ENCODE data around the gene PRLH.

Gene PRLH

GRCh38 chr2:237613679-237614078 lies 47.3 kb downstream of the PRLH start:
- no peaks in the 10 kb centered on the region for H3K27me3 ChIP-seq (ENCODE audit: insufficient read depth, low read length, poor library complexity, severe bottlenecking)
- peaks cover 48% of the 10 kb centered on the region for H3K4me1 ChIP-seq (ENCODE audit: insufficient read depth, low read length, poor library complexity, severe bottlenecking)
- no peak for TF ChIP-seq EZH2phosphoT487 (IDR thresholded peaks at IDR 0.05; ENCODE audit: borderline replicate concordance)
- no peak for TF ChIP-seq CTCF (conservative IDR thresholded peaks at IDR 0.05; ENCODE audit: low read length)
- no peaks in the 10 kb centered on the region for H3K9me3 ChIP-seq (ENCODE audit: insufficient read depth, low read depth, low read length)
- H2AFZ ChIP-seq (ENCODE audit: low read length) = no peak overlapping the region
- H3F3A ChIP-seq (ENCODE audit: low read depth) = no peaks in the 10 kb centered on the region; the same call in 1 of the 2 replicates
- no peaks in the 10 kb centered on the region for H3K79me2 ChIP-seq (ENCODE audit: insufficient read depth, low read length)
- H3K4me3 ChIP-seq (ENCODE audit: low read length, poor library complexity, severe bottlenecking) = no peak overlapping the region
- no peaks in the 10 kb centered on the region for H4K20me1 ChIP-seq (ENCODE audit: insufficient read depth, low read length, poor library complexity, severe bottlenecking)
- no peaks in the 10 kb centered on the region for H3K9me2 ChIP-seq (replicated peaks; ENCODE audit: low read depth, low read length)
- no peak overlapping the region for H3K9ac ChIP-seq (ENCODE audit: low read depth, low read length, poor library complexity, severe bottlenecking)
- no peaks in the 10 kb centered on the region for H3K36me3 ChIP-seq (ENCODE audit: insufficient read depth, low read length)
- no peak overlapping the region for H3K4me2 ChIP-seq (ENCODE audit: low read depth, low read length, poor library complexity, severe bottlenecking)

GRCh38 chr2:237614151-237614720 lies 47.9 kb downstream of the PRLH start:
- Histone ChIP-seq H3K36me3 (ENCODE audit: insufficient read depth, low read length) (no peaks in the 10 kb centered on the region), H3F3A (ENCODE audit: low read depth) (no peaks in the 10 kb centered on the region; the same call in 1 of the 2 replicates), H3K27me3 (ENCODE audit: insufficient read depth, low read length, poor library complexity, severe bottlenecking) (no peaks in the 10 kb centered on the region), H3K9me2 (replicated peaks; ENCODE audit: low read depth, low read length) (no peaks in the 10 kb centered on the region), H4K20me1 (ENCODE audit: insufficient read depth, low read length, poor library complexity, severe bottlenecking) (no peaks in the 10 kb centered on the region), H3K9me3 (ENCODE audit: insufficient read depth, low read depth, low read length) (no peaks in the 10 kb centered on the region), H3K4me3 (ENCODE audit: low read length, poor library complexity, severe bottlenecking) (no peak overlapping the region), H3K4me2 (ENCODE audit: low read depth, low read length, poor library complexity, severe bottlenecking) (no peak overlapping the region), H2AFZ (ENCODE audit: low read length) (no peak overlapping the region), H3K79me2 (ENCODE audit: insufficient read depth, low read length) (no peaks in the 10 kb centered on the region), H3K4me1 (ENCODE audit: insufficient read depth, low read length, poor library complexity, severe bottlenecking) (peaks cover 48% of the 10 kb centered on the region), H3K9ac (ENCODE audit: low read depth, low read length, poor library complexity, severe bottlenecking) (no peak overlapping the region)
- TF ChIP-seq CTCF (conservative IDR thresholded peaks at IDR 0.05; ENCODE audit: low read length) (peak; percentile 46; the same call in 1 of the 2 replicates), EZH2phosphoT487 (IDR thresholded peaks at IDR 0.05; ENCODE audit: borderline replicate concordance) (no peak)

- Histone ChIP-seq H3F3A (ENCODE audit: low read depth) (no peaks in the 10 kb centered on the region; the same call in 1 of the 2 replicates), H3K4me2 (ENCODE audit: low read depth, low read length, poor library complexity, severe bottlenecking) (peak overlapping the region; percentile 72), H3K4me1 (ENCODE audit: insufficient read depth, low read length, poor library complexity, severe bottlenecking) (peaks cover 48% of the 10 kb centered on the region), H3K79me2 (ENCODE audit: insufficient read depth, low read length) (no peaks in the 10 kb centered on the region), H3K9ac (ENCODE audit: low read depth, low read length, poor library complexity, severe bottlenecking) (no peak overlapping the region), H4K20me1 (ENCODE audit: insufficient read depth, low read length, poor library complexity, severe bottlenecking) (no peaks in the 10 kb centered on the region), H2AFZ (ENCODE audit: low read length) (no peak overlapping the region), H3K9me2 (replicated peaks; ENCODE audit: low read depth, low read length) (no peaks in the 10 kb centered on the region), H3K27me3 (ENCODE audit: insufficient read depth, low read length, poor library complexity, severe bottlenecking) (no peaks in the 10 kb centered on the region), H3K4me3 (ENCODE audit: low read length, poor library complexity, severe bottlenecking) (peak overlapping the region; percentile 41), H3K36me3 (ENCODE audit: insufficient read depth, low read length) (no peaks in the 10 kb centered on the region), H3K9me3 (ENCODE audit: insufficient read depth, low read depth, low read length) (no peaks in the 10 kb centered on the region)
- TF ChIP-seq EZH2phosphoT487 (IDR thresholded peaks at IDR 0.05; ENCODE audit: borderline replicate concordance) (no peak), CTCF (conservative IDR thresholded peaks at IDR 0.05; ENCODE audit: low read length) (no peak)
These were observed 49.4 kb downstream of the PRLH start for GRCh38 chr2:237615631-237616249.
